ENCODE results near the gene PNCK. TPM values are rescaled to one million over a fixed set of nuclear protein-coding genes. Genes with fewer than 3 reads are reported as not detected.

The PNCK gene
- total and polyA plus RNA-seq, 2 of the 13 experiments (the other 11 are each of a cell fraction or from before 2014, with no cell fraction given): 33.1 TPM; not detected in 1

DNA sequence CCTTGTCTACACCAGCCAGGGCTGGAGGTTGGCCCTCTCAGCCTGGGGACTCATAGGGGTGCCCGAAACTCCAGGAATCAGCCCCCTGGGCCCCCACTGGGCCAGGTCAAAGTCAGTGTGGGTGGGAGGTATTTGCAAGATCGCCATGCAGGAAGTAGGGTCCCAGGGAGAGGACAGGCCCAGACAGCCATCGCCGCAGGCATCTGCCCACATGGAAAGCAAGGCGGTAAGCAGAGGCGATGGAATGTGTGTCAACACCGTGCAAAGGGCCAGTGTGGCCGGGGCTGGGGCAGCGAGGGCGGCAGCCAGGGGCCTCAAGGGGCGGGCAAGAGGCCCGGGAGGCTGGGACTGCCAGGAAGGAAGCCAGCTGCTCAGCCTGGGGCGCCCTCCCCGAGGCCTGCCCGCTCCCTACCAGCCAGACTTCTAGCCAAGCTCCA is 45.9 kb downstream of the PNCK start (continued):
- TF ChIP-seq ZBTB10 (CRISPR knock-in tag; IDR thresholded peaks at IDR 0.05; ENCODE audit: borderline replicate concordance) (peak; percentile 42), ZSCAN20 (CRISPR knock-in tag; IDR thresholded peaks at IDR 0.05; ENCODE audit: borderline replicate concordance) (0 out of 2 replicates have a peak, but pooled peaks have one; percentile 76), TBL1XR1 (IDR thresholded peaks at IDR 0.05; ENCODE audit: borderline replicate concordance, low read length, partially characterized antibody) (no peak), ZNF329 (CRISPR knock-in tag; IDR thresholded peaks at IDR 0.05; ENCODE audit: low read depth) (no peak), ETV5 (CRISPR knock-in tag; IDR thresholded peaks at IDR 0.05; ENCODE audit: borderline replicate concordance) (peak; percentile 77), SNAPC4 (CRISPR knock-in tag; IDR thresholded peaks at IDR 0.05) (0 out of 2 replicates have a peak, but pooled peaks have one; percentile 54), TEAD3 (CRISPR knock-in tag; optimal IDR thresholded peaks at IDR 0.05; ENCODE audit: borderline replicate concordance) (peak; percentile 96), PAWR (CRISPR knock-in tag; IDR thresholded peaks at IDR 0.05; ENCODE audit: borderline replicate concordance) (no peak), SALL2 (CRISPR knock-in tag; IDR thresholded peaks at IDR 0.05) (peak; percentile 65; the same call in 1 of the 2 replicates), FOXC1 (CRISPR knock-in tag; IDR thresholded peaks at IDR 0.05; ENCODE audit: borderline replicate concordance) (peak; percentile 82; the same call in 1 of the 2 replicates), ARID2 (CRISPR knock-in tag; IDR thresholded peaks at IDR 0.05; ENCODE audit: borderline replicate concordance) (0 out of 2 replicates have a peak, but pooled peaks have one; percentile 54), POLR2AphosphoS5 (IDR thresholded peaks at IDR 0.05; ENCODE audit: low read depth, low read length) (peak; percentile 64), ELF1 (CRISPR knock-in tag; IDR thresholded peaks at IDR 0.05) (no peak), MEF2D (CRISPR knock-in tag; IDR thresholded peaks at IDR 0.05) (0 out of 2 replicates have a peak, but pooled peaks have one; percentile 41)
- TF ChIP-seq, protein P1, sequence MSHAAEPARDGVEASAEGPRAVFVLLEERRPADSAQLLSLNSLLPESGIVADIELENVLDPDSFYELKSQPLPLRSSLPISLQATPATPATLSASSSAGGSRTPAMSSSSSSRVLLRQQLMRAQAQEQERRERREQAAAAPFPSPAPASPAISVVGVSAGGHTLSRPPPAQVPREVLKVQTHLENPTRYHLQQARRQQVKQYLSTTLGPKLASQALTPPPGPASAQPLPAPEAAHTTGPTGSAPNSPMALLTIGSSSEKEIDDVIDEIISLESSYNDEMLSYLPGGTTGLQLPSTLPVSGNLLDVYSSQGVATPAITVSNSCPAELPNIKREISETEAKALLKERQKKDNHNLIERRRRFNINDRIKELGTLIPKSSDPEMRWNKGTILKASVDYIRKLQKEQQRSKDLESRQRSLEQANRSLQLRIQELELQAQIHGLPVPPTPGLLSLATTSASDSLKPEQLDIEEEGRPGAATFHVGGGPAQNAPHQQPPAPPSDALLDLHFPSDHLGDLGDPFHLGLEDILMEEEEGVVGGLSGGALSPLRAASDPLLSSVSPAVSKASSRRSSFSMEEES (CRISPR knock-in tag; IDR thresholded peaks at IDR 0.05): peak; percentile 67
- TF ChIP-seq, protein P2, sequence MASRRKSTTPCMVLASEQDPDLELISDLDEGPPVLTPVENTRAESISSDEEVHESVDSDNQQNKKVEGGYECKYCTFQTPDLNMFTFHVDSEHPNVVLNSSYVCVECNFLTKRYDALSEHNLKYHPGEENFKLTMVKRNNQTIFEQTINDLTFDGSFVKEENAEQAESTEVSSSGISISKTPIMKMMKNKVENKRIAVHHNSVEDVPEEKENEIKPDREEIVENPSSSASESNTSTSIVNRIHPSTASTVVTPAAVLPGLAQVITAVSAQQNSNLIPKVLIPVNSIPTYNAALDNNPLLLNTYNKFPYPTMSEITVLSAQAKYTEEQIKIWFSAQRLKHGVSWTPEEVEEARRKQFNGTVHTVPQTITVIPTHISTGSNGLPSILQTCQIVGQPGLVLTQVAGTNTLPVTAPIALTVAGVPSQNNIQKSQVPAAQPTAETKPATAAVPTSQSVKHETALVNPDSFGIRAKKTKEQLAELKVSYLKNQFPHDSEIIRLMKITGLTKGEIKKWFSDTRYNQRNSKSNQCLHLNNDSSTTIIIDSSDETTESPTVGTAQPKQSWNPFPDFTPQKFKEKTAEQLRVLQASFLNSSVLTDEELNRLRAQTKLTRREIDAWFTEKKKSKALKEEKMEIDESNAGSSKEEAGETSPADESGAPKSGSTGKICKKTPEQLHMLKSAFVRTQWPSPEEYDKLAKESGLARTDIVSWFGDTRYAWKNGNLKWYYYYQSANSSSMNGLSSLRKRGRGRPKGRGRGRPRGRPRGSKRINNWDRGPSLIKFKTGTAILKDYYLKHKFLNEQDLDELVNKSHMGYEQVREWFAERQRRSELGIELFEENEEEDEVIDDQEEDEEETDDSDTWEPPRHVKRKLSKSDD (CRISPR knock-in tag; IDR thresholded peaks at IDR 0.05; ENCODE audit: low read depth): peak; percentile 74; the same call in 1 of the 2 replicates

All from HepG2 (cell line).